Measurements from ENCODE around the gene PTPN23.

The PTPN23 gene

DNA sequence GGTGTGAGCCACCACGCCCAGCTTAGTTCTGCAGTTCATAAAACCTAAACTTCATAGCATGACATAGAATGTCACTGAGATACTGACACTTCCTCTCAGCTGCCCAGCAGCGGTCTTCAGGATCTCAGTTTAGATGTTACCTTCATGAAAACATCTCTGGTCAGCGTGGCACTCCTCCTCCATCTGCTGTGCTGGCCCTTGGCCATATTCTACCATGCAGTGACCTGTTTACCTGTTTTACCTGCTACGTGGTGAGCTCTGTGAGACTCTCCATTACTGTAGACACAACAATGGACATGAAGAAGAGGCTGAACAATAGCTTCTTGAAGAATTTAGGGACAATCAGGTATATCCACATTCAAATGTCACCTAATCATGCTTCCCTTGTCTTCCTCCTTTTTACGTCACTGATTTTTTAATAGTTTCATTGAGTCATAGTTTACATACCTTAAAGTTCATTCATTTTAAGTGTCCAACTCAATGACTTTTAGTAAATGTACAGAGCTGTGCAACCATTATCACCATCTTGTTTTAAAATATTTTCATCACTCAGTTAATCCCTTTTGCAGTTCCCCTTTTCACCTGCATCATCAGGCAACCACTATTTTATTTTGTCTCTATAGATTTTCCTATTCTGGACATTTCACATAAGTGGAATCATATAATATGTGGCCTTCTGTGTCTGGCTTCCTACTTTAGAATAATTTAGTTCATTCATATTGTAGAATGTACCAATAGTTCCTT lies 32.2 kb upstream of the PTPN23 start:
- Histone ChIP-seq H3F3A (ENCODE audit: insufficient read depth) (0 out of 2 replicates have a peak, but pooled peaks cover 12% of the 10 kb centered on the region), H3K36me3 (ENCODE audit: low read length) (no peaks in the 10 kb centered on the region), H3K4me3 (ENCODE audit: insufficient read depth, low read length, poor library complexity, severe bottlenecking) (no peak overlapping the region), H3K9me2 (replicated peaks; ENCODE audit: insufficient read depth, low read length) (no peaks in the 10 kb centered on the region), H3K9ac (ENCODE audit: low read length) (no peak overlapping the region), H2AFZ (ENCODE audit: low read depth, low read length, severe bottlenecking) (no peak overlapping the region), H3K27me3 (ENCODE audit: low read length) (no peaks in the 10 kb centered on the region), H3K4me2 (ENCODE audit: low read depth, low read length, poor library complexity, severe bottlenecking) (no peak overlapping the region), H3K27ac (ENCODE audit: low read depth, low read length) (no peak overlapping the region), H3K79me2 (ENCODE audit: insufficient read depth, low read length) (no peaks in the 10 kb centered on the region), H4K20me1 (ENCODE audit: low read depth, low read length) (no peaks in the 10 kb centered on the region), H3K9me3 (ENCODE audit: insufficient read depth, low read length) (no peaks in the 10 kb centered on the region)
- TF ChIP-seq, protein P1, sequence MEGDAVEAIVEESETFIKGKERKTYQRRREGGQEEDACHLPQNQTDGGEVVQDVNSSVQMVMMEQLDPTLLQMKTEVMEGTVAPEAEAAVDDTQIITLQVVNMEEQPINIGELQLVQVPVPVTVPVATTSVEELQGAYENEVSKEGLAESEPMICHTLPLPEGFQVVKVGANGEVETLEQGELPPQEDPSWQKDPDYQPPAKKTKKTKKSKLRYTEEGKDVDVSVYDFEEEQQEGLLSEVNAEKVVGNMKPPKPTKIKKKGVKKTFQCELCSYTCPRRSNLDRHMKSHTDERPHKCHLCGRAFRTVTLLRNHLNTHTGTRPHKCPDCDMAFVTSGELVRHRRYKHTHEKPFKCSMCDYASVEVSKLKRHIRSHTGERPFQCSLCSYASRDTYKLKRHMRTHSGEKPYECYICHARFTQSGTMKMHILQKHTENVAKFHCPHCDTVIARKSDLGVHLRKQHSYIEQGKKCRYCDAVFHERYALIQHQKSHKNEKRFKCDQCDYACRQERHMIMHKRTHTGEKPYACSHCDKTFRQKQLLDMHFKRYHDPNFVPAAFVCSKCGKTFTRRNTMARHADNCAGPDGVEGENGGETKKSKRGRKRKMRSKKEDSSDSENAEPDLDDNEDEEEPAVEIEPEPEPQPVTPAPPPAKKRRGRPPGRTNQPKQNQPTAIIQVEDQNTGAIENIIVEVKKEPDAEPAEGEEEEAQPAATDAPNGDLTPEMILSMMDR (IDR thresholded peaks at IDR 0.05; ENCODE audit: insufficient read depth, low read length, poor library complexity, severe bottlenecking) = no peak
- no peak for TF ChIP-seq EZH2phosphoT487 (conservative IDR thresholded peaks at IDR 0.05; ENCODE audit: low read length)

DNA sequence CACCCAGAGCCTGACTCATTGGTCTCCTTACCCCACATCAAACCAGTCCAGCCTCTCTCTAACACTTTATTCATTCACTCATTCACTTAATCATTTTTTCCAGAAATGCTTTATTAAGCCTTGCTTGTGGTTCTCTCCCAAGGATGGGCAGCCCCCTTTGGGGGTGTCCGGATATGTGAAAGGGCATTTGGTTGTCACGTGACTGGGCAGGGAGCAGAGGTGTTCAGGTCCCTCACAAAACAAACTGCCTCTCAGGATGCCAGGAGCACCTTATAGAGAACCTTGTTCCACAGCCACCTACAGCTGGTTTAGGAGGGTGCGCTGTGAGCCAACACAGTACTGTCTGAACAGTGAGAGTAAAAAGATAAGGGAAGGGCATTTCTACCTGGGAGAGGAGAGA lies 25.8 kb upstream of the PTPN23 start:
- H3K9me3 ChIP-seq (ENCODE audit: insufficient read depth, low read length) = peaks cover 10% of the 10 kb centered on the region; the same call in 1 of the 2 replicates
- H2AFZ ChIP-seq (ENCODE audit: low read depth, low read length, severe bottlenecking) = no peak overlapping the region
- no peak overlapping the region for H3K27ac ChIP-seq (ENCODE audit: low read depth, low read length)
- H3K9ac ChIP-seq (ENCODE audit: low read length) = no peak overlapping the region
- H4K20me1 ChIP-seq (ENCODE audit: low read depth, low read length) = no peaks in the 10 kb centered on the region
- no peaks in the 10 kb centered on the region for H3K27me3 ChIP-seq (ENCODE audit: low read length)
- no peaks in the 10 kb centered on the region for H3K79me2 ChIP-seq (ENCODE audit: insufficient read depth, low read length)
- H3F3A ChIP-seq (ENCODE audit: insufficient read depth) = 0 out of 2 replicates have a peak, but pooled peaks cover 4% of the 10 kb centered on the region
- no peaks in the 10 kb centered on the region for H3K36me3 ChIP-seq (ENCODE audit: low read length)
- no peaks in the 10 kb centered on the region for H3K9me2 ChIP-seq (replicated peaks; ENCODE audit: insufficient read depth, low read length)
- H3K4me2 ChIP-seq (ENCODE audit: low read depth, low read length, poor library complexity, severe bottlenecking) = no peak overlapping the region
- no peak for TF ChIP-seq EZH2phosphoT487 (conservative IDR thresholded peaks at IDR 0.05; ENCODE audit: low read length)
- TF ChIP-seq, protein P1 (IDR thresholded peaks at IDR 0.05; ENCODE audit: insufficient read depth, low read length, poor library complexity, severe bottlenecking) = no peak
- no peak overlapping the region for H3K4me3 ChIP-seq (ENCODE audit: insufficient read depth, low read length, poor library complexity, severe bottlenecking)

DNA sequence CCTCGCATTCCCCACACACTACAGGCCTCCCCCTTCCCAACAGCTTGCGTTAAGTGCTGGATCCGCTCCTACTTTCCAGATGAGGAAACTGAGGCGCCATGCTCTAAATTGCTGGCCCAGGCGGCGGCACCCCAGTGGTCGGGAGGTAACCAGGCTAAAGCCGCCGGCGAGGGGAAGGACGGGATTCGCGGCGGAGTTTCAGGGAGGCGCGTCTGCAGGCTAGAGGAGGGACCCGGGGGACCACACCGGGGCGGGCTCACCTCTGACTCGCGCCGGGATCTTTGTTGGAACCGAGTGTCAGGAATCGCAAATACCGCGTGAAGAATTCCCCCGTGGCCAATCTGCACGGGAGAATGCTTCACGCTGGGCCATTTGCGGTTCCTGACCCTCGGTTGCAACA lies 24.6 kb upstream of the PTPN23 start:
- no peak for TF ChIP-seq EZH2phosphoT487 (conservative IDR thresholded peaks at IDR 0.05; ENCODE audit: low read length)
- TF ChIP-seq, protein P1 (IDR thresholded peaks at IDR 0.05; ENCODE audit: insufficient read depth, low read length, poor library complexity, severe bottlenecking) = no peak
- Histone ChIP-seq H3K4me3 (ENCODE audit: insufficient read depth, low read length, poor library complexity, severe bottlenecking) (no peak overlapping the region), H2AFZ (ENCODE audit: low read depth, low read length, severe bottlenecking) (no peak overlapping the region), H3K4me2 (ENCODE audit: low read depth, low read length, poor library complexity, severe bottlenecking) (no peak overlapping the region), H4K20me1 (ENCODE audit: low read depth, low read length) (no peaks in the 10 kb centered on the region), H3F3A (ENCODE audit: insufficient read depth) (no peaks in the 10 kb centered on the region), H3K9me3 (ENCODE audit: insufficient read depth, low read length) (peaks cover 10% of the 10 kb centered on the region; the same call in 1 of the 2 replicates), H3K27ac (ENCODE audit: low read depth, low read length) (no peak overlapping the region), H3K36me3 (ENCODE audit: low read length) (no peaks in the 10 kb centered on the region), H3K9ac (ENCODE audit: low read length) (no peak overlapping the region), H3K27me3 (ENCODE audit: low read length) (no peaks in the 10 kb centered on the region), H3K79me2 (ENCODE audit: insufficient read depth, low read length) (no peaks in the 10 kb centered on the region), H3K9me2 (replicated peaks; ENCODE audit: insufficient read depth, low read length) (no peaks in the 10 kb centered on the region)
